Cardiac muscle cell (in vitro differentiated cells and primary cell): Measurements from ENCODE around the gene SUSD4. TPM values are rescaled to one million over a fixed set of nuclear protein-coding genes. Genes with fewer than 3 reads are reported as not detected.

Source experiments
- DNase-seq, 2 donors: peaks; one replicate each; pipeline versions ENCODE4 v3.0.0 to v3.0.0-alpha.2; 2010 to 2017; ENCODE audit warnings: low read depth in 1 of 2, low spot score in 1 of 2
- H3K27ac ChIP-seq: fragments of 200-600 bp; sonication (generic); 2 replicates; pipeline ENCODE4 v1.5.1; 2016
- H3K27me3 ChIP-seq: fragments of 200-600 bp; sonication (generic); 2 replicates; pipeline ENCODE4 v1.6.0; 2016; ENCODE audit warnings: control low read depth
- H3K36me3 ChIP-seq: fragments of 200-600 bp; sonication (generic); 2 replicates; pipeline ENCODE4 v1.5.1; 2016; ENCODE audit warnings: control low read depth
- H3K4me1 ChIP-seq: fragments of 200-600 bp; sonication (generic); 2 replicates; pipeline ENCODE4 v1.8.1; 2017; ENCODE audit warnings: low read depth, mild to moderate bottlenecking, mixed run types
- H3K4me3 ChIP-seq: fragments of 200-600 bp; sonication (generic); 2 replicates; pipeline ENCODE4 v1.5.1; 2016; ENCODE audit warnings: mild to moderate bottlenecking
- H3K9me3 ChIP-seq: fragments of 200-600 bp; sonication (generic); 2 replicates; pipeline ENCODE4 v1.5.1; 2017; ENCODE audit warnings: low read depth, mild to moderate bottlenecking, control low read depth
- polyA plus RNA-seq: library from polyadenylated mRNA; unstranded; fragments of >200 nt; fragmentation: Nextera tagmentation; extraction: Ambion mirVana; gene quantifications from 2 replicates; pipeline ENCODE4 v1.2.1, GENCODE V29; 2016
- total RNA-seq: library from RNA; depleted of rRNA; stranded (reverse); fragments of >200 nt; gene quantifications from 2 replicates; pipeline ENCODE4 v1.2.3, GENCODE V29; 2016
- TF ChIP-seq, protein P1 (sequence below): IDR thresholded peaks from 2 replicates; pipeline ENCODE4 v1.5.1; 2012; ENCODE audit warnings: low read depth, mild to moderate bottlenecking, low read length

Gene SUSD4
- total and polyA plus RNA-seq, 2 experiments from 2014 or later, result 20.9 to 31.6 TPM

DNA sequence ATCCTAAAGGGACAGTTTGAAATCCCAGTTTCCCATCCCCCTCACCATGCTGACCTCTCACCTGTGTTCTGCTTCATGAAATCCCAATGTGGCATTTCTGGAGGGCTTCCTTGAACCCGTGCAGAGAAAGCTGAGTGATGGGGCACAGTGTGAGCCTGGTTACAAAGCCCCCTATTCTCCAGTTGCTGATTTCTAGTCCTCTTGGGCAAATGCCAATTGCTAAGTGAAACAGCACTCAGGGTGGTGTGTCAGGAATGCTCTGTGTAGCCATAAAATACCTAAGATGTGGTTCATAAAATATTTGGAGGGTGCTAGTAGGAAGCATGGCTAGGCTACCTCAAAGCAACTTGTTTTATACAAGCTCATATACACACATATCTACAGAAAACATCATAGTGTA, 32.0 kb downstream of the SUSD4 start:
- no peak overlapping the region for H3K27ac ChIP-seq
- peaks cover 20% of the 10 kb centered on the region for H3K4me1 ChIP-seq
- H3K27me3 ChIP-seq, result no peaks in the 10 kb centered on the region
- no peak overlapping the region for H3K4me3 ChIP-seq
- DNase-seq, result peak in 1 of 2 donors; percentile 26
- no peaks in the 10 kb centered on the region for H3K36me3 ChIP-seq
- TF ChIP-seq, protein P1, sequence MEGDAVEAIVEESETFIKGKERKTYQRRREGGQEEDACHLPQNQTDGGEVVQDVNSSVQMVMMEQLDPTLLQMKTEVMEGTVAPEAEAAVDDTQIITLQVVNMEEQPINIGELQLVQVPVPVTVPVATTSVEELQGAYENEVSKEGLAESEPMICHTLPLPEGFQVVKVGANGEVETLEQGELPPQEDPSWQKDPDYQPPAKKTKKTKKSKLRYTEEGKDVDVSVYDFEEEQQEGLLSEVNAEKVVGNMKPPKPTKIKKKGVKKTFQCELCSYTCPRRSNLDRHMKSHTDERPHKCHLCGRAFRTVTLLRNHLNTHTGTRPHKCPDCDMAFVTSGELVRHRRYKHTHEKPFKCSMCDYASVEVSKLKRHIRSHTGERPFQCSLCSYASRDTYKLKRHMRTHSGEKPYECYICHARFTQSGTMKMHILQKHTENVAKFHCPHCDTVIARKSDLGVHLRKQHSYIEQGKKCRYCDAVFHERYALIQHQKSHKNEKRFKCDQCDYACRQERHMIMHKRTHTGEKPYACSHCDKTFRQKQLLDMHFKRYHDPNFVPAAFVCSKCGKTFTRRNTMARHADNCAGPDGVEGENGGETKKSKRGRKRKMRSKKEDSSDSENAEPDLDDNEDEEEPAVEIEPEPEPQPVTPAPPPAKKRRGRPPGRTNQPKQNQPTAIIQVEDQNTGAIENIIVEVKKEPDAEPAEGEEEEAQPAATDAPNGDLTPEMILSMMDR, result no peak
- no peaks in the 10 kb centered on the region for H3K9me3 ChIP-seq

DNA sequence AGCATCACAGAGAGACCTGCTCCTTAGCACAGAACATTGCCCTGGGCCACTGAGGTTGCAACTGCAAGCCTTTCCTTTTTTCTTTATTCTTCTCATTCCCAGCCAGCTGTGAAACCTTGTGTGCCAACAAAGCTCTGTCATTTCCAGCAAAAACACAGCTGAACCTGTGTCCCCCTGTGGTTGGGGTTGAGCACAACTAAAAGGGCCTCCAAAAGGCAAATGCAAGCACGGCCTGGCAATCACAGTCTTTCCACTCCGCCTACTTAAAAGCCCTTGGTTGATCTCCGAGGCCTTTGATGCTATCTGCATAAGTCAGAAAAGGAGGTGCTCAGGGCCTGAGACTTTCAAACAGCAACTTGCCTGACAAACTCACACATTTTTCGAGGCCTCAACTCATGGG, 32.7 kb downstream of the SUSD4 start:
- TF ChIP-seq, protein P1, result no peak
- H3K4me3 ChIP-seq, result no peak overlapping the region
- H3K9me3 ChIP-seq, result no peaks in the 10 kb centered on the region
- no peak overlapping the region for H3K27ac ChIP-seq
- no peaks in the 10 kb centered on the region for H3K36me3 ChIP-seq
- no peak for DNase-seq
- peaks cover 20% of the 10 kb centered on the region for H3K4me1 ChIP-seq
- H3K27me3 ChIP-seq, result no peaks in the 10 kb centered on the region

DNA sequence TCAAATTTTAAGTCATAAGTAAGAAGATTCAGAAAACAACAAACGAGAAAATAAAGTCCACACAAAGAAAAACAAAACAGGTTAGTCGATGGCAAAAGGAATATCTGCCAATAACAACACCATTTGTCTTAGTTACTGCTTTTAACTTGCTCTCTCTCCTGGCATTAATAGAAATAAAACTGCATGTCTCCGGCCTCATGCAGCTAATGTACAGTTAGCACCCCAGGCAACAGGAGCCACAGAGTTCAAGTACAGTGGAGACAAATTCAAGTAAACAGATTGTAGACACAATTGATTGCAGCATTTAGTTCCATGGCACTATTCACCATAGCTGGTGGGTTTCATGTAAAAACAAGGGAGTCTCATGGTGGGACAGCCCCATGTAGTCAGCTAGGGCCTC, 33.5 kb downstream of the SUSD4 start:
- H3K27me3 ChIP-seq, result no peaks in the 10 kb centered on the region
- TF ChIP-seq, protein P1, result no peak
- H3K4me1 ChIP-seq, result peaks cover 20% of the 10 kb centered on the region
- no peaks in the 10 kb centered on the region for H3K9me3 ChIP-seq
- H3K36me3 ChIP-seq, result no peaks in the 10 kb centered on the region
- DNase-seq, result no peak
- H3K4me3 ChIP-seq, result no peak overlapping the region
- H3K27ac ChIP-seq, result no peak overlapping the region

GRCh38 chr1:223329664-223330415, 34.1 kb downstream of the SUSD4 start:
- Histone ChIP-seq H3K27me3 (no peaks in the 10 kb centered on the region), H3K4me3 (no peak overlapping the region), H3K4me1 (peaks cover 20% of the 10 kb centered on the region), H3K9me3 (no peaks in the 10 kb centered on the region), H3K36me3 (no peaks in the 10 kb centered on the region), H3K27ac (no peak overlapping the region)
- DNase-seq, result no peak
- TF ChIP-seq, protein P1, result no peak

- H3K9me3 ChIP-seq, result no peaks in the 10 kb centered on the region
- peaks cover 20% of the 10 kb centered on the region for H3K4me1 ChIP-seq
- DNase-seq, result no peak
- no peak overlapping the region for H3K4me3 ChIP-seq
- no peak overlapping the region for H3K27ac ChIP-seq
- no peaks in the 10 kb centered on the region for H3K27me3 ChIP-seq
- TF ChIP-seq, protein P1, result no peak
- no peaks in the 10 kb centered on the region for H3K36me3 ChIP-seq
Measured at GRCh38 chr1:223329252-223329651, 34.7 kb downstream of the SUSD4 start.
